Measurements from ENCODE around the gene ZBTB7C.

- TF ChIP-seq CTCF (optimal IDR thresholded peaks at IDR 0.05 in 1 of 3, IDR thresholded peaks at IDR 0.05 in 1 of 3, conservative IDR thresholded peaks at IDR 0.05 in 1 of 3; ENCODE audit: extremely low read depth in 1 of 3, insufficient read depth in 2 of 3, low read length in 3 of 3) (no peak), EZH2 (IDR thresholded peaks at IDR 0.05; ENCODE audit: low read length) (no peak)
Measured at GRCh38 chr18:48080546-48080945, 328.6 kb downstream of the ZBTB7C start.
